Inflammatory macrophage treated with lipopolysaccharide for 4 hours (primary cell): ENCODE results near the gene ARHGAP9.
A peak's percentile ranks its signal among the peaks of the same experiment; 100 is the strongest.

Experiments used
- DNase-seq: peaks from one replicate; pipeline ENCODE4 v3.0.0-alpha.2; 2020

ARHGAP9 gene

DNA sequence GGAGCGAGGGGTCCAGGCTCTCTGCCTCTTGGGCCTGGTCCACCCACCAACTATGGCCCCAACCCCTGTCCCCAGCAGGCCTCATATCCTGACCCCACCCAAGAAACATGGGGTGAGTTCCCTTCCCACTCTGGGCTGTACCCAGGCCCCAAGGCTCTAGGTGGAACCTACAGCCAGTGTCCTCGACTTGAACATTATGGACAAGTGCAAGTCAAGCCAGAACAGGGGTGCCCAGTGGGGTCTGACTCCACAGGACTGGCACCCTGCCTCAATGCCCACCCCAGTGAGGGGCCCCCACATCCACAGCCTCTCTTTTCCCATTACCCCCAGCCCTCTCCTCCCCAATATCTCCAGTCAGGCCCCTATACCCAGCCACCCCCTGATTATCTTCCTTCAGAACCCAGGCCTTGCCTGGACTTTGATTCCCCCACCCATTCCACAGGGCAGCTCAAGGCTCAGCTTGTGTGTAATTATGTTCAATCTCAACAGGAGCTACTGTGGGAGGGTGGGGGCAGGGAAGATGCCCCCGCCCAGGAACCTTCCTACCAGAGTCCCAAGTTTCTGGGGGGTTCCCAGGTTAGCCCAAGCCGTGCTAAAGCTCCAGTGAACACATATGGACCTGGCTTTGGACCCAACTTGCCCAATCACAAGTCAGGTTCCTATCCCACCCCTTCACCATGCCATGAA lies 8.6 kb downstream of the ARHGAP9 start:
- no peak for DNase-seq

DNA sequence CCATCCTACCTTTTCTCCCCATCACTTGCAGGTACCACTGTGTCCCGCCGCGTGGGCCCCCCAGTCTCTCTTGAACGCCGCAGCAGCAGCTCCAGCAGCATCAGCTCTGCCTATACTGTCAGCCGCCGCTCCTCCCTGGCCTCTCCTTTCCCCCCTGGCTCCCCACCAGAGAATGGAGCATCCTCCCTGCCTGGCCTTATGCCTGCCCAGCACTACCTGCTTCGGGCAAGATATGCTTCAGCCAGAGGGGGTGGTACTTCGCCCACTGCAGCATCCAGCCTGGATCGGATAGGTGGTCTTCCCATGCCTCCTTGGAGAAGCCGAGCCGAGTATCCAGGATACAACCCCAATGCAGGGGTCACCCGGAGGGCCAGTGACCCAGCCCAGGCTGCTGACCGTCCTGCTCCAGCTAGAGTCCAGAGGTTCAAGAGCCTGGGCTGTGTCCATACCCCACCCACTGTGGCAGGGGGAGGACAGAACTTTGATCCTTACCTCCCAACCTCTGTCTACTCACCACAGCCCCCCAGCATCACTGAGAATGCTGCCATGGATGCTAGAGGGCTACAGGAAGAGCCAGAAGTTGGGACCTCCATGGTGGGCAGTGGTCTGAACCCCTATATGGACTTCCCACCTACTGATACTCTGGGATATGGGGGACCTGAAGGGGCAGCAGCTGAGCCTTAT lies 9.2 kb downstream of the ARHGAP9 start:
- no peak for DNase-seq

DNA sequence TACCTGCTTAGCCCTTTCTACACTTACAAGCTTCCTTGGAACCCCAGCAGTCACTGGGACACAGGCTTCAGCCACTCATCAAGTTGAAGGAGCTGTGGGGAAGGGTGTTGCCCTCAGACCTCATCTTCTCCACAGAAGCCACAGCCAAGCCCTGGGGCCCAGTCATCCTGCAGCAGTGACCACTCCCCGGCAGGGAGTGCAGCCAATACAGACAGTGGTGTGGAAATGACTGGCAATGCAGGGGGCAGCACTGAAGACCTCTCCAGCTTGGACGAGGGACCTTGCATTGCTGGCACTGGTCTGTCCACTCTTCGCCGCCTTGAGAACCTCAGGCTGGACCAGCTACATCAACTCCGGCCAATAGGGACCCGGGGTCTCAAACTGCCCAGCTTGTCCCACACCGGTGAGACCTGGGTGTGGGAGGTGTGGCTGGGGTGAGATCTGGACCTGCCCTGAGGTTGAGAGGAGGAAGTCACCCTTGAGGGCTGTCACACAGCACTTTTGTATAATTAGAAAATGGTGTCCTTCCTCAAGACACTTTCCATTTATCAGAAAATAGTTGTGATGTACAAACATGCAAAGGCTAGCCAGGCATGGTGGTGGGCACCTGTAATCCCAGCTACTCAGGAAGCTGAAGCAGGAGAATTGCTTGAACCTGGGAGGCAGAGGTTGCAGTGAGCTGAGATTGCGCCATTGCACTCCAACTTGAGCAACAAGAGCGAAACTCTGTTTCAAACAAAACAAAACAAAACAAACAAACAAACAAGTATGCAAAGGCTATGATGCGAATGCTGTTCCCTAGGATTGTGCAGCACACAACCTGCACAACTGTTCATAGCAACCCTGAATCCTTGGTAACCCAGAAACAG lies 10.1 kb downstream of the ARHGAP9 start:
- no peak for DNase-seq

DNA sequence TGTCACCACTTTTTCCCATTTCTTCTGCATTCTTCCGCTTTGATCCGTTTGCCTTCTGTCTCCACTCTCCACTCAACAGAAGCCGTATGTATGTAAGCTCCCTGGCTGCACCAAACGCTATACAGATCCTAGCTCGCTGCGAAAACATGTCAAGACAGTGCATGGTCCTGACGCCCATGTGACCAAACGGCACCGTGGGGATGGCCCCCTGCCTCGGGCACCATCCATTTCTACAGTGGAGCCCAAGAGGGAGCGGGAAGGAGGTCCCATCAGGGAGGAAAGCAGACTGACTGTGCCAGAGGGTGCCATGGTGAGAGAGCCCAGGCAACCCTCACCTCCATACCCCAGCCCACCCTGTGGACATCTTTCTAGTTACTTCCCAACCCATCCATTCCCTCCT lies 11.8 kb downstream of the ARHGAP9 start:
- no peak for DNase-seq

DNA sequence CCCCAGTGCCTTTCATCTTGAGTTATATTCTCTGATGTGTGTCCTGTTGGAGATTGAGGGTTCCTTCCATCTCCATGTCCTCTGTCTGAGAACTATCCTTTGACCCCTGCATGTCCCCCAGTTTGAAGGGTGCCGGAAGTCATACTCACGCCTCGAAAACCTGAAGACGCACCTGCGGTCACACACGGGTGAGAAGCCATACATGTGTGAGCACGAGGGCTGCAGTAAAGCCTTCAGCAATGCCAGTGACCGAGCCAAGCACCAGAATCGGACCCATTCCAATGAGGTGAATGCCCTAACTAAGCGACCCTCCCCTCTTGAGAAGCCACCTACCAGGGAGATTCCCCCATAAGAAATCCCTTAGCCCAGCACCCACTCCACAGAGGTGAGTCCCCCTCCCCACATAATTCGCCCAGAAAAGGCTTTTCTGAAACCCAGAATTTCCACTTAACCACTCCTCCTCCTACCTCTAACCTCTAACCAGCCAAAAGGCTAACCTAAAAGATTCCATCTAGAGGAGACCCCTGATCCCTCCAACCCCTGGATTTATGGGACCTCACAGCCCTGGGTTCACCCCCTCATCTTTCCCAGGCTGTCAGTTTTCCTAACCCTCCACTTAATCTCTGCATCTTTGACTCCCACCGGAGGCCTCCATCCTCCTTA lies 12.3 kb downstream of the ARHGAP9 start:
- DNase-seq = no peak

DNA sequence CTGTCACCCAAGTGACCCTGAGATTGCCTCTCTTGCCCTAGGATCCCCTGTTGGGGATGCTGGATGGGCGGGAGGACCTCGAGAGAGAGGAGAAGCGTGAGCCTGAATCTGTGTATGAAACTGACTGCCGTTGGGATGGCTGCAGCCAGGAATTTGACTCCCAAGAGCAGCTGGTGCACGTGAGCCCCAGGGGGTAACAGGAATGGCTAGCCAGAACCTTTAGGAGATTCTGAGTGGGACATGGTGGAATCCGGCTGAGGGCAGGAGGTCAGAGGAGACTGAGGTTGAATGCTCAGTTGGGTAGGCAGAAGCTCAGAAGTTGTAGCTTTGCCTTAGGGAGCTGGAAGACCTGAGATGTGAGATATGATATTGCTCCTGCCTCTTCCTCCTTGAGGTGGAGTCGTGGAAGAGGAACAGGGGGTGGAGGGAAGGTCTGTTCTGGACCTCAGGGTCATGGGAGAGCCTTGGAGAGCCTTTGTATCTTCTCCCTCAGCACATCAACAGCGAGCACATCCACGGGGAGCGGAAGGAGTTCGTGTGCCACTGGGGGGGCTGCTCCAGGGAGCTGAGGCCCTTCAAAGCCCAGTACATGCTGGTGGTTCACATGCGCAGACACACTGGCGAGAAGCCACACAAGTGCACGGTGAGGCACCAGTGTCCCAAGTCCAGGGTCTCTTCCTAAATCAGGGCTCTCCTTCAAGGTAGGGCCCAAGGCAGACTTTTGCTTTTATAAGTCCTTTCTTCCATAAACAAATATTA lies 13.7 kb downstream of the ARHGAP9 start:
- DNase-seq = no peak

DNA sequence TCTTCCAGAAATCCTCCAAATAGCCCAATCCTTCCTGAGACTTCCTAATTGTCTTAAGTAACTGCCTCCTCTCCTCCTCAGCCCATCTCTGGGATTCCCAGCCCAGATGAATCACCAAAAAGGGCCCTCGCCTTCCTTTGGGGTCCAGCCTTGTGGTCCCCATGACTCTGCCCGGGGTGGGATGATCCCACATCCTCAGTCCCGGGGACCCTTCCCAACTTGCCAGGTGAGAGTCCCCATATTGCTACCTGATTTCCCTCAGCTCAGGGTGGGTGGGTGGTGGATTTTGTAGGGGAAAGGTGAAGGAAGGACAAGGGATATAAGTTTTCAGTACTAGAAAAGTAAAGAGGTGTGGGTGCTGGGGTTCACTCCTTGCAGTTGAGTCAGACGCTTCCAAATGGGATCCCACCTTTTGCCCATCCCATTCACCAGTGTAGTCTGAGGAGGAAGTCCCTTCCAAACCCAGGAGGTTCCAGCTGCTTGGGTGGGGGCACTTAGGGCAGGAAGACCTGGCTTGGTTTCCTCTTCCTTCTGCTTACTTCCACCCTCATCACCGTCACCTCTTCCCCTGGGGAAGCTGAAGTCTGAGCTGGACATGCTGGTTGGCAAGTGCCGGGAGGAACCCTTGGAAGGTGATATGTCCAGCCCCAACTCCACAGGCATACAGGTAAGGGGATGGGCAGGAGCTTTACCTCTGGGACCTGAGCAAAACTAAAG lies 14.5 kb downstream of the ARHGAP9 start:
- DNase-seq = no peak

DNA sequence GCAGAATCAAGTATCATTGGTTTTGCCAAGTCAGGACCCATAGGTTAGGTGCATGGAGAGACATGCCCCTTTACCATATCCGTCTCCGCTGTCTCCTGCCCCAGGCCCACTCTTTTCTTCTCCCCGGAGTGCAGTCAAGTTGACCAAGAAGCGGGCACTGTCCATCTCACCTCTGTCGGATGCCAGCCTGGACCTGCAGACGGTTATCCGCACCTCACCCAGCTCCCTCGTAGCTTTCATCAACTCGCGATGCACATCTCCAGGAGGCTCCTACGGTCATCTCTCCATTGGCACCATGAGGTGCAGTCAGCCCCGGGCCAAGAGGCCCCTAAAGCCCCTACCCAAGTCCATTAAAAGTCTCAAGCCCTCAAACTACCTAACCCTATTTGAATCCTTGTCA lies 15.1 kb downstream of the ARHGAP9 start:
- DNase-seq = no peak

DNA sequence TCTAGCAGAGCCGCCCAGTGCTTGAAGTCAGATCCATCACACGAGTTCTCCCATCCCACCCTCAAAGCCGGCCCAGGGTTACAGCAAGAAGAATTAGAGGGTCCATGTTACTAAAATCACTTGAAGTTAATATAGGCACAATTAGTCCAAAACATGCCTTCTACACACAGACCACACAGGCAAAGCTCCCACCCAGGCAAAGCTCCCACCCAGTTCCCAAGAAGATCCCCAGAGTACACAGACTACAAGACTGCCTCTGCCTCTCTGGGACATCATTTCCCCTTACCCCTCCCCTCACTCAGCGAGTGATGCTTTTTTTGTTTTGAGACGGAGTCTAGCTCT lies 16.8 kb downstream of the ARHGAP9 start:
- DNase-seq = no peak

DNA sequence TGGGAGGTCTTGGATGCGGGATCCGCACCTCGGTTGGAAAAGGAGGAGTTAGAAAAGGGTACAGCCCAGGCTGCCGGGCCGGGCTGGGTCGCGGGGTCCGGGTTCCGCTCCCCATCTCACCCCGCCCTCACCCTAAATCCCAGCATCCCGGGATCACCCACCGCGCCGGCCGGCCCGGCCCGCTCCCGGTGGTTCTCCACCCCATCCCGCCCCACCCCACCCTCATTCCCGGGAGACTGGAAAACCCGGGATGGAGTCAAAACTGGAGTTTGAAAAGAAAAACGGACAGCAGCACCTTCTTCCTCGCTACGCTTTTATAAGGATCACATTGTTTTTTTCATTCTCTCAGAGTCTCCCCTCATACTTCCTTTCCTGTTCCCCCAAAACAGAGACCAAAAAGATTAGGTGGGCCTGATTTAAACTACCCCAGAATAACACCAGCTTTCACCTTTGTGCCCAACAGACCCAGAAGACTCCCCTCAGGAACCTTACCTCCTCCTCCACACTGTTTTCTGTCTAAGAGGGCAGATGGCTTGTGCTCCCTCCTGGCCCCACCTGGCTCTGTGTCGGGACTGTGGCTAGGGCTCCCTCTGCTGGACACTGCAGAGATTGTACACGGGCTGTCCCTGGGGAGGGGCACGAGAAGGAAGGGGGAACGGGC lies 17.3 kb downstream of the ARHGAP9 start:
- peak; percentile 74 for DNase-seq

DNA sequence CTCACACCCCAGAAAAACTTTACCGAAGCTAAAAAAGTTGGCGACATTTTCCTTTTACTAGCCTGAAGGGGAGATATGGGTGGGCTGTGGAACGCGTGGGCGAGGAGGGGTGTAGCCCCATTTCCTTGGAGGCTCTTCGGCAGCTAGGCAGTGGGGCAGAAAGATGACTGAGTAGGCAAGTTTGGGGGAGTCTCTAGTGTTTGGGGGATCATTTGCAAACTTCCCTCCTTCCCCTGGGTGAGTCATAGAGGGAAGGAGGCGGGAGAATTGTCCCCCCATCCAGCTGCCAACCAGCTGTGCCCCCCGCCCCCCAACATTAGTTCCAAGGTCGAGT lies 17.8 kb downstream of the ARHGAP9 start:
- DNase-seq = no peak

DNA sequence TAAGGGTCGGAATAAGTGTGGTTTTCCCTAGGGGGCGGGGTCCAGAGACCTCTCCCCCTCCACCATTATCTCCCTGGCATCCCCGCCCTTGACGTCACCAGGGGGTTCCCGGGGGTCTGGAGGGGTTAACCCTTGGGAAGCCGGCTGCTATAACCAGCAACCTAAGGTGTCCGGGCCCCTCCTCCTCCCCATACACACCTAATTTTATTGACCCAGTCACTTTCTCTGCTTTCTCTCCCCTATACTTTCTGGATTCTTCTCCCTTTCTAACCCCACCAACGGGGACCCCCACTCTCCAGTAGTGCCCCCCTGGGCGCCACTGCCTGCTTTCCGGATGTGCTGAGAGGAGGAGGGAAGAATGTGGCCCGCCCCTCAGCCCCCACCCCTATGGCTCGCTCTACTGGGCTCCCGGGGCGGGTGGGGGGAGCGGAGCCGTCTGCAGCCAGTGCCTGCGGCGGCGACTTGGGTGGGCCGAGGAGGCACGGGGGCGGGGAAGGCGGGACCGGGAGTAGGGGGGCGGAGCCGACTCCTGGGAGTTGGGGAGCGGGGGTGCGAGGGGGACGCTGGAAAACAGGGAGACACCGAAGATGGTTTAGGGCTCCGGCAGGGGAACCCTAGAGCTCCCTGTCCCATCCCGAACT lies 18.3 kb downstream of the ARHGAP9 start:
- no peak for DNase-seq

DNA sequence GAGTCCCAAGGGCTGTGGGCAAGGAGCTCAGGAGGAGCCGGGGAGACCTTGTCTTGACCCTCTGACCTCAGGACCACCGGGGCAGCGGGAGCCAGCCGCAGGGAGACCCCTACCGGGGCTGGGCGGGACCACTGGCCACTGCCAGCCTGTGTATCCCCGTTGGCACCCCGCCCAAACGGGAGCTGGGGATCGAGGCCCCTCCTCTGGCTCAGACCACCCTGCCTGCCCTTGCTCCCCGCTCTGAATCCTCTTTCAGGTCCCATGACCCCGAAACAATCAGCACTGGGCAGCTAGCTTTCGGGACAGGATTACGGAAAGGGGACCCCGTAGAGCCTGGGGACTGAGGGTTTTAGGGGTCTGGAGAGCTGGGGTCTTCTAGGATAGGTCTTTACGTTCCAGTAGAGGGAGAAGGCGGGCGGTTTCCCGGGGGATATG lies 18.8 kb downstream of the ARHGAP9 start:
- no peak for DNase-seq

DNA sequence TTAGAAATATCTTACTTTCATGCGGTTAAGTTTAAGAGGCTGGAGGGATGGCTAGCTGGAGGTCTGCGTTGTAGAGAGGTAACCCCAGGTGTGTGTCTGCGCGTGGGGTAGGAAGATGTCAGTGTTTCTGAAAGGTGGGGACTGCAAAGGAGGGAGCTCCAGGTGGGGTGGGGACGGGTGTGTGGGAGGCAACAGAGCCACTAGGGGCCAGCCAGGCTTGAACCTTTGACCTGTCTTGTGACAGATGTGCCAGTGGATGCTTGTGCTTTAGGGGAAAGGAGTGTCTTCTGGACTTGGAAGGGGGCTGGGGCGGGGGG lies 19.2 kb downstream of the ARHGAP9 start:
- DNase-seq = no peak

DNA sequence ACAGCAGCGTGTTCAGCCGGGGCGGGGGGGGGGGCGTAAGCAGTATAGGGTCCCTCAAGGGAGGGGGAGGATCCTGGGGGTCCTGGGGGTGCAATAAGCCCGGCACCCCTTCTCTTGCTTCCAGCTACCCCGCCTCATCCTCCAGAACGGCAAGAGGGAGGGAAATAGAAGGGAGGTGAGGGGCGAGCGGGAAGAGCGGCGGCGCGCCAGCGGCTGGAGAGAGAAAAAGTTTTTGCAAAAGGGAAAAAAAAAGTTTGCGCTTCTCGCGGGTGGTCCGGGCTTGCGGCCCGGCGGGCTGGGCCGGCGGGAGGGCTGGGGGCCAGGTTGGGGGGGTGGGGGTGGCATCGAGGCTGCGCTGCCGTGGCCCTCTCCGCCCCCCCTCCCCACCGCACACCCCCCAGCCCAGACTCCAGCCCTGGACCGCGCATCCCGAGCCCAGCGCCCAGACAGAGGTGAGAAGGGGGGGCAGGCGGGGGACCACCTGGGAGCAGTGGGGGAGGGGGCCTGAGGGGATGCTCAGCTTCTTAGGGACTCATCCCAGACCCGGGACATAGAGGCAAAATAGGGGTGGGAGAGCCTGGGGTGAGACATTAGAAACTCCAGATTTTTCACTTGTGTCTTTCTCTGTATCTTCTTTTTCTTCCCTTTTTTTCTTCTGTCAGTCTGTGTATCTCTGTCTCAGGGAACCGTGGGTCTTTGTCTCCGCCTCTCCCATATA lies 19.8 kb downstream of the ARHGAP9 start, which contains the start of gene GLI1:
GLI1 (plus strand) TSS at position 36 of the 718 bp plus-strand sequence. CDS start 3,907 bp downstream, outside the sequence.
- DNase-seq = no peak

DNA sequence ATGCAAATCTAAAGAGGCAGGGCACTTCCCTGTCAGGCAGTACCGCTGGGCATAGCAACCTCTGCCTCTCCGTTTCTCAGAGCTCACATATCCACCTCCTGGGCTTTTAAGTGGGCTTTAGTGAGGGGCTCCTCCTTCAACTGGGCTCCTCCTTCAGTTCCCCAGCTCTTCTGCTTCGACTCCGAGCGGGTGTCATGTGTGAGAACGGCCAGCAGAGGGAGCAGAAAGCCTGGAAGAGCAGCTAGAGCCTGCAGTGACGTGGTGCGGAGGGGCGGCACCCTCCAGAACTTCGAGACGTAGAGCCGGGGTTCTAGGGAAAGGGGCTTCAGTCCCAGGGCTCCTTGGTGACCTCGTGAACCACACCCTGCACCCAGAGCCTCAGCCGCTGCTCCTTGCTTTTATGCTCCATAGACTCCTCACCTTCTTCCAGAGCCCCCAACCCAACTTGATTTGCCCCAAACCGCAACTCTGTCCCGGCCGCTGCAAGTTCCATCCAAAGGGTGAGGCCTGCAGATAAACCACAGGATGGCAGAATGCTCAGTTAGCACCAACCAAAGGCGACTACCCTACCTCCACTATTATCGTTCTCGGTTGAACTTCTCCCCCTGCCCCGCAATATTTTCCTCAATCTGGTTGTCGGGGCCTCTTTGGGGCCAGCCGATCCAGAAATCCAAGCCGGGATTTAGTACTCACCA lies 20.5 kb downstream of the ARHGAP9 start:
- peak; percentile 95 for DNase-seq

DNA sequence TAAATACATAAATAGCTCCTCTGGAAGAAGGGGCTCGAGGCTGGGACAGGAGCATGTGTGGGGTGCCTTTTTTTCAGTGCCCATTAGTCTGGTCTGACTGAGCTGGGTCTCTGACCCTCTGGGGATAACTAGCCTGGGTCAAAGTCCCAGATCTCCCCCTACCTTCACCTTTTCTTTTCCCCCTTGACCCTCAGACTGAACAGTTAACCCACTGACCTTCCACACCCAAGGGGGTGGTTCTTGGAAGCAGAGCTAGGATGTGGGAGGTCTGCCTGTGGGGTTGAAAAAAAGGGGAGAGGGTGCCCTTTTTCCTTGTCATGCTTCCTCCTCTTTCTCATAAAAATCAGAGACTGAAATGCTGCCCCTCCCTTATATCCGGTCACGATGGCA lies 21.0 kb downstream of the ARHGAP9 start:
- DNase-seq = no peak

DNA sequence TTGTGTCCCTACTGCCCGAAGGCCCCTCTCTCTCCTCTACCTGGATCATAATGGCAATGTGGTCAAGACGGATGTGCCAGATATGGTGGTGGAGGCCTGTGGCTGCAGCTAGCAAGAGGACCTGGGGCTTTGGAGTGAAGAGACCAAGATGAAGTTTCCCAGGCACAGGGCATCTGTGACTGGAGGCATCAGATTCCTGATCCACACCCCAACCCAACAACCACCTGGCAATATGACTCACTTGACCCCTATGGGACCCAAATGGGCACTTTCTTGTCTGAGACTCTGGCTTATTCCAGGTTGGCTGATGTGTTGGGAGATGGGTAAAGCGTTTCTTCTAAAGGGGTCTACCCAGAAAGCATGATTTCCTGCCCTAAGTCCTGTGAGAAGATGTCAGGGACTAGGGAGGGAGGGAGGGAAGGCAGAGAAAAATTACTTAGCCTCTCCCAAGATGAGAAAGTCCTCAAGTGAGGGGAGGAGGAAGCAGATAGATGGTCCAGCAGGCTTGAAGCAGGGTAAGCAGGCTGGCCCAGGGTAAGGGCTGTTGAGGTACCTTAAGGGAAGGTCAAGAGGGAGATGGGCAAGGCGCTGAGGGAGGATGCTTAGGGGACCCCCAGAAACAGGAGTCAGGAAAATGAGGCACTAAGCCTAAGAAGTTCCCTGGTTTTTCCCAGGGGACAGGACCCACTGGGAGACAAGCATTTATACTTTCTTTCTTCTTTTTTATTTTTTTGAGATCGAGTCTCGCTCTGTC lies 22.8 kb downstream of the ARHGAP9 start:
- no peak for DNase-seq

DNA sequence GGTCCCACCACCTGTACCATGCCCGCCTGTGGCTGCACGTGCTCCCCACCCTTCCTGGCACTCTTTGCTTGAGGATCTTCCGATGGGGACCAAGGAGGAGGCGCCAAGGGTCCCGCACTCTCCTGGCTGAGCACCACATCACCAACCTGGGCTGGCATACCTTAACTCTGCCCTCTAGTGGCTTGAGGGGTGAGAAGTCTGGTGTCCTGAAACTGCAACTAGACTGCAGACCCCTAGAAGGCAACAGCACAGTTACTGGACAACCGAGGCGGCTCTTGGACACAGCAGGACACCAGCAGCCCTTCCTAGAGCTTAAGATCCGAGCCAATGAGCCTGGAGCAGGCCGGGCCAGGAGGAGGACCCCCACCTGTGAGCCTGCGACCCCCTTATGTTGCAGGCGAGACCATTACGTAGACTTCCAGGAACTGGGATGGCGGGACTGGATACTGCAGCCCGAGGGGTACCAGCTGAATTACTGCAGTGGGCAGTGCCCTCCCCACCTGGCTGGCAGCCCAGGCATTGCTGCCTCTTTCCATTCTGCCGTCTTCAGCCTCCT lies 23.4 kb downstream of the ARHGAP9 start:
- peak; percentile 35 for DNase-seq
